CD4-positive, alpha-beta T cell (primary cell): Measurements from ENCODE around the gene NUDT3. TPM values are rescaled to one million over a fixed set of nuclear protein-coding genes. Genes with fewer than 3 reads are reported as not detected.

ENCODE experiments used
- ATAC-seq: fragments of 200-7000 bp; cut with Tn5 transposase; one replicate; pipeline ENCODE4 v1.10.0; 2022; ENCODE audit warnings: mild to moderate bottlenecking; ENCODE audit not compliant: poor library complexity
- CTCF ChIA-PET: fragments of 350-600 bp; sonication (Branson Sonifier 250); formaldehyde crosslinking; loops from one replicate; lab custom pipeline; 2021; ENCODE audit warnings: antibody characterized with exemption, inconsistent platforms; lab: Charles Lee
- POLR2A ChIA-PET: fragments of 350-600 bp; sonication (Branson Sonifier 250); formaldehyde crosslinking; loops from one replicate; lab custom pipeline; 2021; ENCODE audit warnings: antibody characterized with exemption, inconsistent platforms; lab: Charles Lee
- DNase-seq, 14 experiments: peaks; one replicate each; pipeline ENCODE4 v3.0.0-alpha.2; 2013 to 2020; ENCODE audit warnings: mixed read lengths in 2 of 14
- H3K27ac ChIP-seq, 2 donors: one replicate each; pipeline versions ENCODE4 v1.5.1 to v1.7.0; 2013; ENCODE audit warnings: low read length in 2 of 2, low read depth in 1 of 2, mild to moderate bottlenecking in 1 of 2
- H3K27me3 ChIP-seq, 2 experiments: 1 replicate in 1 of 2; 2 replicates in 1 of 2; pipeline versions ENCODE4 v1.6.1 to v1.7.0; 2013; ENCODE audit warnings: low read length in 2 of 2, control low read depth in 1 of 2, mild to moderate bottlenecking in 1 of 2, moderate library complexity in 1 of 2; ENCODE audit not compliant: insufficient read depth in 2 of 2, control insufficient read depth in 1 of 2
- H3K36me3 ChIP-seq: one replicate; pipeline ENCODE4 v1.6.1; 2013; ENCODE audit warnings: low read length, control low read depth; ENCODE audit not compliant: insufficient read depth
- H3K4me1 ChIP-seq: one replicate; pipeline ENCODE4 v1.6.1; 2013; ENCODE audit warnings: low read length, control low read depth; ENCODE audit not compliant: insufficient read depth
- H3K4me3 ChIP-seq: one replicate; pipeline ENCODE4 v1.5.1; 2013; ENCODE audit warnings: mild to moderate bottlenecking, low read length, moderate library complexity
- H3K9me3 ChIP-seq, 2 experiments: 1 replicate in 1 of 2; 2 replicates in 1 of 2; pipeline versions ENCODE4 v1.6.1 to v1.7.0; 2013; ENCODE audit warnings: low read length in 2 of 2, mild to moderate bottlenecking in 2 of 2, control low read depth in 1 of 2, moderate library complexity in 1 of 2; ENCODE audit not compliant: control insufficient read depth in 1 of 2, insufficient read depth in 1 of 2
- H3K27ac Mint-ChIP-seq: one replicate; pipeline ENCODE4 v1.8.0; 2020; ENCODE audit warnings: mixed read lengths
- H3K27me3 Mint-ChIP-seq: one replicate; pipeline ENCODE4 v1.8.0; 2021; ENCODE audit warnings: mixed read lengths
- H3K36me3 Mint-ChIP-seq: one replicate; pipeline ENCODE4 v1.8.0; 2021; ENCODE audit warnings: low read depth, mixed read lengths
- H3K4me1 Mint-ChIP-seq: one replicate; pipeline ENCODE4 v1.8.0; 2021; ENCODE audit warnings: low read depth, mixed read lengths
- H3K4me3 Mint-ChIP-seq: one replicate; pipeline ENCODE4 v1.8.0; 2020; ENCODE audit warnings: mild to moderate bottlenecking, mixed read lengths
- H3K9me3 Mint-ChIP-seq: one replicate; pipeline ENCODE4 v1.8.0; 2020; ENCODE audit warnings: mixed read lengths
- CTCF ChIP-seq: fragments of 200-600 bp; IDR thresholded peaks from one replicate; pipeline ENCODE4 v1.8.0; 2022; ENCODE audit warnings: antibody characterized with exemption, mild to moderate bottlenecking
- intact Hi-C, 2 experiments: fragments of 100-400 bp; cut with DNase I in 1 of 2; cut with micrococcal nuclease in 1 of 2; formaldehyde crosslinking; loops; one replicate each; pipeline versions ENCODE4 v1.15.1 to v1.9.0; 2023 to 2025; cut with DNase I, micrococcal nuclease
- total RNA-seq, 174 experiments: library from RNA in 2 of 174; stranded (reverse) in 2 of 174; gene quantifications; one replicate each; pipeline ENCODE4 v1.2.3 and lab custom pipeline; 2021 to 2026

Gene NUDT3
- total RNA-seq, 2 experiments from 2014 or later = 14.8 to 15.0 TPM

DNA sequence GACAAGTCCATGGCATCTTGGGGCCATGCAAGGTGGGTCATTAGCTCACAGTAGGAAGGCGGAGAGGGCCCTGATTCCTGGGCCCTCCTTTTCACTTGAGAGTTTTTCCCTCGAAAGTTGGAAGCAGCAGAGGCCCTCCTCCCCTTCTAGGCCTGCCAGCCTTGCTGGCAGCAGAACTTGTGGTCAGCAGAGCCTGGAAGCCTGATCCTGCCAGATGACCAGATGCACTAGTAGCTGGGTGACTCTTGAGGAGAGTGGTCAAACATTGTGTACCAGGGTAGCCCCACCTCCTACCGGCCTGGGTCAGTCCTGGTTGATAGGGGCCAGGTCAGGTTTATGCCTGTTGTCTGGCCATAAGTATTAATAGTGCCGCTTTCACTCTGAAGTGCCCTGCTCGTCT, 159.6 kb downstream of the NUDT3 start:
- Histone ChIP-seq H3K27me3 (no peaks in the 10 kb centered on the region), H3K9me3 (no peaks in the 10 kb centered on the region), H3K4me1 (peaks cover 14% of the 10 kb centered on the region), H3K27ac (no peak overlapping the region), H3K4me3 (no peak overlapping the region), H3K36me3 (no peaks in the 10 kb centered on the region)
- Mint-ChIP-seq H3K36me3 (peaks cover 11% of the 10 kb centered on the region), H3K4me3 (peak overlapping the region; percentile 86), H3K9me3 (no peaks in the 10 kb centered on the region), H3K4me1 (peaks cover 15% of the 10 kb centered on the region), H3K27ac (peak overlapping the region; percentile 85), H3K27me3 (no peaks in the 10 kb centered on the region)
- CTCF ChIA-PET = interaction anchor here (0.7 to 1.4 kb wide), 3 partner anchors 9 to 37 kb away, joined by 3 read pairs; no protein-coding TSS in a partner anchor
- TF ChIP-seq CTCF = no peak
- ATAC-seq = no peak
- intact Hi-C loops = loop anchor here in 1 of 2 experiments (10.0 kb wide), 1 partner anchor 798 kb away; no protein-coding TSS in a partner anchor
- POLR2A ChIA-PET = interaction anchor here (1.4 to 2.6 kb wide), 2 partner anchors 9 to 15 kb away, joined by 3 to 20 read pairs; no protein-coding TSS in a partner anchor
- no peak for DNase-seq

GRCh38 chr6:34231566-34232336, 160.7 kb downstream of the NUDT3 start:
- ATAC-seq (no peak), DNase-seq (no peak)
- H3K36me3 ChIP-seq = no peaks in the 10 kb centered on the region
- no peak for TF ChIP-seq CTCF
- intact Hi-C loops = loop anchor here in 1 of 2 experiments (10.0 kb wide), 1 partner anchor 797 kb away; no protein-coding TSS in a partner anchor
- no peak overlapping the region for H3K27ac Mint-ChIP-seq
- H3K27me3 ChIP-seq = no peaks in the 10 kb centered on the region
- H3K27ac ChIP-seq = no peak overlapping the region
- peaks cover 15% of the 10 kb centered on the region for H3K4me1 ChIP-seq
- CTCF ChIA-PET = interaction anchor here (1.2 to 1.4 kb wide), 2 partner anchors 8 to 12 kb away, joined by 3 read pairs; no protein-coding TSS in a partner anchor
- H3K27me3 Mint-ChIP-seq = no peaks in the 10 kb centered on the region
- POLR2A ChIA-PET = interaction anchor here (2.6 kb wide), 1 partner anchor 8 kb away, joined by 20 read pairs; no protein-coding TSS in a partner anchor
- H3K9me3 ChIP-seq = no peaks in the 10 kb centered on the region
- H3K4me3 Mint-ChIP-seq = peak overlapping the region; percentile 42
- no peak overlapping the region for H3K4me3 ChIP-seq
- H3K9me3 Mint-ChIP-seq = no peaks in the 10 kb centered on the region
- H3K4me1 Mint-ChIP-seq = peaks cover 15% of the 10 kb centered on the region
- peaks cover 9% of the 10 kb centered on the region for H3K36me3 Mint-ChIP-seq

GRCh38 chr6:34230653-34231371, 161.7 kb downstream of the NUDT3 start:
- TF ChIP-seq CTCF = no peak
- Histone ChIP-seq H3K27ac (no peak overlapping the region), H3K27me3 (no peaks in the 10 kb centered on the region), H3K9me3 (no peaks in the 10 kb centered on the region), H3K4me1 (peaks cover 8% of the 10 kb centered on the region), H3K4me3 (no peak overlapping the region), H3K36me3 (no peaks in the 10 kb centered on the region)
- intact Hi-C loops = loop anchor here in 1 of 2 experiments (10.0 kb wide), 1 partner anchor 796 kb away; no protein-coding TSS in a partner anchor
- ATAC-seq (no peak), DNase-seq (no peak)
- Mint-ChIP-seq H3K27me3 (no peaks in the 10 kb centered on the region), H3K36me3 (peaks cover under 1% of the 10 kb centered on the region), H3K9me3 (no peaks in the 10 kb centered on the region), H3K4me1 (peaks cover 10% of the 10 kb centered on the region), H3K27ac (no peak overlapping the region), H3K4me3 (peak overlapping the region; percentile 67)
- POLR2A ChIA-PET = no interaction called here
- CTCF ChIA-PET = no interaction called here
